Calu3 (cell line): ENCODE data around the gene RAB4A. TPM values are rescaled to one million over a fixed set of nuclear protein-coding genes. Genes with fewer than 3 reads are reported as not detected.
"Not testable (repeated sequence)": the region's sequence is repeated elsewhere in the genome, so short reads cannot be mapped to it uniquely, and the experiment has no call there.

Experiments used
- BruUV-seq: library from RNA; stranded (reverse); fragments of 400-500 nt; replicated peaks from 2 replicates; lab custom pipeline; 2021; lab: Mats Ljungman, UMichigan
- CTCF ChIA-PET: fragments of 300-600 bp; sonication (Branson Sonifier 250); formaldehyde crosslinking; loops from one replicate; lab custom pipeline; 2022; ENCODE audit warnings: antibody characterized with exemption; lab: Charles Lee
- DNase-seq: peaks from one replicate; pipeline ENCODE4 v3.0.0; 2022
- H3K27ac Mint-ChIP-seq: one replicate; pipeline ENCODE4 v1.8.0; 2022; ENCODE audit warnings: mixed read lengths; ENCODE audit not compliant: unreplicated experiment
- H3K27me3 Mint-ChIP-seq: one replicate; pipeline ENCODE4 v1.8.0; 2022; ENCODE audit warnings: mixed read lengths; ENCODE audit not compliant: unreplicated experiment
- H3K36me3 Mint-ChIP-seq: one replicate; pipeline ENCODE4 v1.8.0; 2022; ENCODE audit warnings: mild to moderate bottlenecking, moderate library complexity, mixed read lengths; ENCODE audit not compliant: insufficient read depth, unreplicated experiment
- H3K4me1 Mint-ChIP-seq: one replicate; pipeline ENCODE4 v1.8.0; 2022; ENCODE audit warnings: mild to moderate bottlenecking, low read depth, mixed read lengths; ENCODE audit not compliant: unreplicated experiment
- H3K4me3 Mint-ChIP-seq: one replicate; pipeline ENCODE4 v1.8.0; 2022; ENCODE audit warnings: mild to moderate bottlenecking, low read depth, moderate library complexity, mixed read lengths; ENCODE audit not compliant: unreplicated experiment
- H3K9me3 Mint-ChIP-seq: one replicate; pipeline ENCODE4 v1.8.0; 2022; ENCODE audit warnings: low read depth, mixed read lengths; ENCODE audit not compliant: unreplicated experiment
- intact Hi-C: fragments of 100-400 bp; cut with micrococcal nuclease; formaldehyde crosslinking; loops from one replicate; pipeline ENCODE4 v1.10.0; 2022; ENCODE audit not compliant: unreplicated experiment
- total RNA-seq: library from RNA; stranded (reverse); gene quantifications from 2 replicates; pipeline ENCODE4 v1.2.3, GENCODE V29; 2022
- TF ChIP-seq, protein P1 (sequence below): fragments of 200-600 bp; IDR thresholded peaks from one replicate; pipeline ENCODE4 v1.8.0; 2022; ENCODE audit warnings: antibody characterized with exemption; ENCODE audit not compliant: unreplicated experiment

RAB4A gene
- total RNA-seq, 1 experiment from 2014 or later, result 78.7 TPM

GRCh38 chr1:229287267-229287666 lies 16.4 kb downstream of the RAB4A start:
- H3K27me3 Mint-ChIP-seq, result no peaks in the 10 kb centered on the region
- CTCF ChIA-PET, result no interaction called here
- peaks cover 25% of the 10 kb centered on the region for H3K4me1 Mint-ChIP-seq
- H3K9me3 Mint-ChIP-seq, result peaks cover 5% of the 10 kb centered on the region
- intact Hi-C loops, result no loop called here
- TF ChIP-seq, protein P1, sequence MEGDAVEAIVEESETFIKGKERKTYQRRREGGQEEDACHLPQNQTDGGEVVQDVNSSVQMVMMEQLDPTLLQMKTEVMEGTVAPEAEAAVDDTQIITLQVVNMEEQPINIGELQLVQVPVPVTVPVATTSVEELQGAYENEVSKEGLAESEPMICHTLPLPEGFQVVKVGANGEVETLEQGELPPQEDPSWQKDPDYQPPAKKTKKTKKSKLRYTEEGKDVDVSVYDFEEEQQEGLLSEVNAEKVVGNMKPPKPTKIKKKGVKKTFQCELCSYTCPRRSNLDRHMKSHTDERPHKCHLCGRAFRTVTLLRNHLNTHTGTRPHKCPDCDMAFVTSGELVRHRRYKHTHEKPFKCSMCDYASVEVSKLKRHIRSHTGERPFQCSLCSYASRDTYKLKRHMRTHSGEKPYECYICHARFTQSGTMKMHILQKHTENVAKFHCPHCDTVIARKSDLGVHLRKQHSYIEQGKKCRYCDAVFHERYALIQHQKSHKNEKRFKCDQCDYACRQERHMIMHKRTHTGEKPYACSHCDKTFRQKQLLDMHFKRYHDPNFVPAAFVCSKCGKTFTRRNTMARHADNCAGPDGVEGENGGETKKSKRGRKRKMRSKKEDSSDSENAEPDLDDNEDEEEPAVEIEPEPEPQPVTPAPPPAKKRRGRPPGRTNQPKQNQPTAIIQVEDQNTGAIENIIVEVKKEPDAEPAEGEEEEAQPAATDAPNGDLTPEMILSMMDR, result no peak
- no peak for DNase-seq
- no peak overlapping the region for H3K4me3 Mint-ChIP-seq
- no TSS peak for BruUV-seq
- H3K36me3 Mint-ChIP-seq, result peaks cover 5% of the 10 kb centered on the region
- H3K27ac Mint-ChIP-seq, result no peak overlapping the region

DNA sequence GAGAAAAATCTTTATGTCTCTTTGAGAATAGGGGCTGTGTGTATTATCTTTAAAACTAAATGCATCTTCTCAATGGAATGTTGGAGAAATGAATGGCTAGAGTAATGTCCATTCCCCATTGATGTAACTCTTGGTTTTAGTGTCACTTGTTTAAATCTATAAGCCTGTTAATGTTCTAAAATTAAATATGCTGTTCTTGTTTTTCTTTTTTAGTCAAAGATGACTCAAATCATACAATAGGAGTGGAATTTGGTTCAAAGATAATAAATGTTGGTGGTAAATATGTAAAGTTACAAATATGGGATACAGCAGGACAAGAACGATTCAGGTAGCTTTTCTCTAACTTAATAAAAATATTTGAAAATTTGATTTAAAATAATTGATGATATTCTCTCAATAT lies 17.6 kb downstream of the RAB4A start:
- H3K27ac Mint-ChIP-seq, result no peak overlapping the region
- intact Hi-C loops, result no loop called here
- CTCF ChIA-PET, result no interaction called here
- H3K36me3 Mint-ChIP-seq, result peaks cover 7% of the 10 kb centered on the region
- TF ChIP-seq, protein P1, result no peak
- no TSS peak for BruUV-seq
- peaks cover 5% of the 10 kb centered on the region for H3K9me3 Mint-ChIP-seq
- no peak overlapping the region for H3K4me3 Mint-ChIP-seq
- H3K4me1 Mint-ChIP-seq, result peaks cover 25% of the 10 kb centered on the region
- DNase-seq, result no peak
- no peaks in the 10 kb centered on the region for H3K27me3 Mint-ChIP-seq

DNA sequence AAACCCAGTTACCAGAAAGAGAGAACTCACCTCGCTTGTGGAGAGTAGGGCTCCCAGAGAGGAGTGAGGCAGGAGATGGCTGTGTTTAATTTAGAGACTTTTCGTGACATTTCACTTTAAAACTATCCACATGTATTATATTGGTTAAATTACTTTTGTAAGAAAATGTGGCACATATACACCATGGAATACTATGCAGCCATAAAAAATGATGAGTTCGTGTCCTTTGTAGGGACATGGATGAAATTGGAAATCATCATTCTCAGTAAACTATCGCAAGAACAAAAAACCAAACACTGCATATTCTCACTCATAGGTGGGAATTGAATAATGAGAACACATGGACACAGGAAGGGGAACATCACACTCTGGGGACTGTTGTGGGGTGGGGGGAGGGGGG lies 20.8 kb downstream of the RAB4A start:
- DNase-seq, H3K4me3 Mint-ChIP-seq, H3K27ac Mint-ChIP-seq, H3K27me3 Mint-ChIP-seq, BruUV-seq, H3K9me3 Mint-ChIP-seq, intact Hi-C loops, CTCF ChIA-PET: not testable (repeated sequence)
- peaks cover 14% of the 10 kb centered on the region for H3K4me1 Mint-ChIP-seq
- peaks cover 14% of the 10 kb centered on the region for H3K36me3 Mint-ChIP-seq

DNA sequence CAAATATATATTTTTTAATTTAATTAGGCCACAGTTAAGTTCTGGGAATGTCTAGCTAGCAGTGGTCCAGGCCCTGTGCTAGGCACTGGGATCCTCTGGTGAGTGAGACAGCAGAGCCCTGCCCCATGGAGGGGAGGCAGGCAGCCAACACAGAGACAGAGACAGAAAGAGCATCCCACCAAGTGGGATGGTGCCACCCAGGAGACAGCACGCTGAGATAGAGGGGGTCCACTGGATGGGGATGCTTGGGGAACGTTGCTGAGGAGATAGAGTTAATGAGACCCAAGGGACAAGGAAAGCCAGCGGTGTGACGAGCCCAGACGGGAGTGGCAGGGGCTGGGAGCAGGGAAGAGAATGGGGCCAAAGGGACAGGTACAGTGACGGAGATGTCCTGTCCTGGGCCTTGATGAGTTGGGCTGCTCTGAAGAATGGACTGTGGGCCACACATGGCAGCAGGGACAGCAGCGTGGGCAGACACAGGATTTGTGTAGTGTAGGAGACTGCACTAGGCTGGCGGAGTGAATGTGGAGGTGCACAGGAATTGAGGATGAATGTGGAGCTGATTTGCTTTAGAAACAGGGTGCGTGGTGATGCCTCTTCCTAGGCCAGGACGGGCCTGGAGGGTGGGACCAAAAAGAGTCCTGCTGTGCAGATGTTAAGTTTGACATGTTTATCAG lies 22.8 kb downstream of the RAB4A start:
- TF ChIP-seq, protein P1, result no peak
- no peak for DNase-seq
- intact Hi-C loops, result no loop called here
- Mint-ChIP-seq H3K4me3 (no peak overlapping the region), H3K36me3 (peaks cover 14% of the 10 kb centered on the region), H3K4me1 (no peaks in the 10 kb centered on the region), H3K9me3 (peaks cover 5% of the 10 kb centered on the region), H3K27me3 (no peaks in the 10 kb centered on the region), H3K27ac (no peak overlapping the region)
- BruUV-seq, result no TSS peak
- CTCF ChIA-PET, result no interaction called here

DNA sequence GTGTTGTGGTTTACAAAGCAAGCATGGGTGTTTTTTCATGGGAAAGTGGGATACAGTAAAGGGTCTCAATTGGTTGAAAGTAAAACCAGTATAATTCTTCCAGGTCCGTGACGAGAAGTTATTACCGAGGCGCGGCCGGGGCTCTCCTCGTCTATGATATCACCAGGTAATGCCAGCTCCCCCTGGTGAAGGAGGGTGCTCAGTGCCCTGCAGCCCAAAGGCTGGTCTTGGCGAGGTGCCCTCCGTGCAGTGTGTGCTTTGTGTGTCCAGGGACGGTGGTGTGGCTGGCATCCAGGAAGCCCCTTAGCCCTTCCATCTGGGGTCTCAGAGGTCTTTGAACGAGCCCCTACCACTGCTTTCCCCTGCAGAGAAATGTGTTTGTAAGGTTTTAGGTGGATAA lies 24.8 kb downstream of the RAB4A start:
- no peak for DNase-seq

More for the DNA sequence above, 24.8 kb downstream of the RAB4A start:
- Mint-ChIP-seq H3K4me3 (no peak overlapping the region), H3K27ac (no peak overlapping the region), H3K36me3 (peaks cover 9% of the 10 kb centered on the region), H3K27me3 (no peaks in the 10 kb centered on the region), H3K4me1 (no peaks in the 10 kb centered on the region), H3K9me3 (peaks cover under 1% of the 10 kb centered on the region)
- CTCF ChIA-PET, result no interaction called here
- intact Hi-C loops, result no loop called here
- TF ChIP-seq, protein P1, result no peak
- no TSS peak for BruUV-seq
